ENCODE data around the gene ATP1A1.

- TF ChIP-seq CSRNP3 (CRISPR knock-in tag; IDR thresholded peaks at IDR 0.05): no peak
- no peak for TF ChIP-seq RARB (CRISPR knock-in tag; IDR thresholded peaks at IDR 0.05)
- no peak for TF ChIP-seq PATZ1 (CRISPR knock-in tag; IDR thresholded peaks at IDR 0.05; ENCODE audit: borderline replicate concordance)
- TF ChIP-seq TCF4 (CRISPR knock-in tag; IDR thresholded peaks at IDR 0.05; ENCODE audit: borderline replicate concordance): no peak
These were observed 1.3 kb upstream of the ATP1A1 start for GRCh38 chr1:116371752-116372151.
